DOHH2 (cell line): ENCODE results near the gene C6orf47.

Source experiments
- H3F3A ChIP-seq: fragments of 200-600 bp; sonication (generic), shearing (Covaris generic); 2 replicates; pipeline ENCODE4 v1.6.0; 2016; ENCODE audit warnings: antibody characterized with exemption, mild to moderate bottlenecking; ENCODE audit not compliant: control insufficient read depth, insufficient read depth
- H3K27ac ChIP-seq: fragments of 200-600 bp; sonication (generic); 2 replicates; pipeline ENCODE4 v1.5.1; 2014; ENCODE audit warnings: low read depth, mild to moderate bottlenecking, low read length, moderate library complexity
- H3K27me3 ChIP-seq: fragments of 200-600 bp; sonication (generic); 2 replicates; pipeline ENCODE4 v1.6.1; 2014; ENCODE audit warnings: mild to moderate bottlenecking, low read length, mixed read lengths; ENCODE audit not compliant: control insufficient read depth
- H3K36me3 ChIP-seq: fragments of 200-600 bp; sonication (generic); 2 replicates; pipeline ENCODE4 v1.6.1; 2014; ENCODE audit warnings: mild to moderate bottlenecking, low read length, moderate library complexity, mixed read lengths; ENCODE audit not compliant: control insufficient read depth
- H3K4me1 ChIP-seq: fragments of 200-600 bp; sonication (generic); 2 replicates; pipeline ENCODE4 v1.6.1; 2014; ENCODE audit warnings: mild to moderate bottlenecking, low read length, mixed read lengths; ENCODE audit not compliant: control insufficient read depth
- H3K4me2 ChIP-seq: fragments of 200-600 bp; sonication (generic); 2 replicates; pipeline ENCODE4 v1.6.0; 2014; ENCODE audit warnings: mild to moderate bottlenecking, low read length, moderate library complexity
- H3K4me3 ChIP-seq: fragments of 200-600 bp; sonication (generic); 2 replicates; pipeline ENCODE4 v1.5.1; 2014; ENCODE audit warnings: mild to moderate bottlenecking, low read length, mixed read lengths
- H3K79me2 ChIP-seq: fragments of 200-600 bp; sonication (generic); 2 replicates; pipeline ENCODE4 v1.6.1; 2014; ENCODE audit warnings: mild to moderate bottlenecking, low read length, mixed read lengths; ENCODE audit not compliant: control insufficient read depth
- H3K9me2 ChIP-seq: fragments of 200-600 bp; sonication (generic); replicated peaks from 2 replicates; pipeline ENCODE4 v1.6.1; 2014; ENCODE audit warnings: mild to moderate bottlenecking, low read length, mixed read lengths; ENCODE audit not compliant: control insufficient read depth
- H3K9me3 ChIP-seq: fragments of 200-600 bp; sonication (generic); 2 replicates; pipeline ENCODE4 v1.6.1; 2014; ENCODE audit warnings: antibody characterized with exemption, low read length, mixed read lengths; ENCODE audit not compliant: control insufficient read depth, insufficient read depth
- H4K20me1 ChIP-seq: fragments of 200-600 bp; sonication (generic); 2 replicates; pipeline ENCODE4 v1.6.0; 2014; ENCODE audit warnings: low read depth, mild to moderate bottlenecking, antibody characterized with exemption, low read length, moderate library complexity; ENCODE audit not compliant: control insufficient read depth, insufficient read depth
- EZH2phosphoT487 ChIP-seq: fragments of 200-600 bp; sonication (generic); IDR thresholded peaks from 2 replicates; pipeline ENCODE4 v1.6.1; 2017; ENCODE audit warnings: borderline replicate concordance, mild to moderate bottlenecking, antibody characterized with exemption, low read length, moderate library complexity, mixed read lengths
- TF ChIP-seq, protein P1 (sequence below): fragments of 200-600 bp; sonication (generic); IDR thresholded peaks from one replicate; pipeline ENCODE4 v1.5.1; 2014; ENCODE audit warnings: antibody characterized with exemption, mild to moderate bottlenecking, low read depth, low read length; ENCODE audit not compliant: poor library complexity, severe bottlenecking

C6orf47 gene

DNA sequence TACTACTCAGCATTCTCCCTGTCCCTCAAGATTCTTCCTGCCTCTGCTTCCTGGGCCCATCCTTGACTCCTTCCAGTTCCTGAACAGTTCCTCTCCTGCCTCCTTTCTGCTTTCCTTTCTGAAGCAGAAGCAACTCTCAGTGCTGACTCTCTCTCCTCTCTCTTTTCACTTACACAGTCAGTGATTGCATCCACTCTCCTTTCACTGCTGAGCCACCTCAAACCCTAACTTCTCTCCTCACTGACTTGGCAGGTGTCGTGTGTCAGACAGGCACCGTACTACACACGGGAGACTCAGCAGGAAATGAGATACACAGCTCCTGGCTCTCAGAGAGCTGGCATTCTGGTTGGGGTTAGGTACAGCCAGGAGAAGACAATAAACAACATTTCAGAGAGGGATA, 37.0 kb upstream of the C6orf47 start:
- peaks cover 16% of the 10 kb centered on the region for H3K4me1 ChIP-seq
- H3K27me3 ChIP-seq, result no peaks in the 10 kb centered on the region
- no peak for TF ChIP-seq EZH2phosphoT487
- TF ChIP-seq, protein P1, sequence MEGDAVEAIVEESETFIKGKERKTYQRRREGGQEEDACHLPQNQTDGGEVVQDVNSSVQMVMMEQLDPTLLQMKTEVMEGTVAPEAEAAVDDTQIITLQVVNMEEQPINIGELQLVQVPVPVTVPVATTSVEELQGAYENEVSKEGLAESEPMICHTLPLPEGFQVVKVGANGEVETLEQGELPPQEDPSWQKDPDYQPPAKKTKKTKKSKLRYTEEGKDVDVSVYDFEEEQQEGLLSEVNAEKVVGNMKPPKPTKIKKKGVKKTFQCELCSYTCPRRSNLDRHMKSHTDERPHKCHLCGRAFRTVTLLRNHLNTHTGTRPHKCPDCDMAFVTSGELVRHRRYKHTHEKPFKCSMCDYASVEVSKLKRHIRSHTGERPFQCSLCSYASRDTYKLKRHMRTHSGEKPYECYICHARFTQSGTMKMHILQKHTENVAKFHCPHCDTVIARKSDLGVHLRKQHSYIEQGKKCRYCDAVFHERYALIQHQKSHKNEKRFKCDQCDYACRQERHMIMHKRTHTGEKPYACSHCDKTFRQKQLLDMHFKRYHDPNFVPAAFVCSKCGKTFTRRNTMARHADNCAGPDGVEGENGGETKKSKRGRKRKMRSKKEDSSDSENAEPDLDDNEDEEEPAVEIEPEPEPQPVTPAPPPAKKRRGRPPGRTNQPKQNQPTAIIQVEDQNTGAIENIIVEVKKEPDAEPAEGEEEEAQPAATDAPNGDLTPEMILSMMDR, result no peak
- no peak overlapping the region for H3K4me2 ChIP-seq
- H3K27ac ChIP-seq, result no peak overlapping the region
- H4K20me1 ChIP-seq, result 0 out of 2 replicates have a peak, but pooled peaks cover 4% of the 10 kb centered on the region
- H3K4me3 ChIP-seq, result no peak overlapping the region
- H3K79me2 ChIP-seq, result peaks cover 22% of the 10 kb centered on the region
- H3K9me3 ChIP-seq, result no peaks in the 10 kb centered on the region
- peaks cover 7% of the 10 kb centered on the region for H3F3A ChIP-seq
- H3K36me3 ChIP-seq, result peaks cover 45% of the 10 kb centered on the region
- H3K9me2 ChIP-seq, result no peaks in the 10 kb centered on the region

DNA sequence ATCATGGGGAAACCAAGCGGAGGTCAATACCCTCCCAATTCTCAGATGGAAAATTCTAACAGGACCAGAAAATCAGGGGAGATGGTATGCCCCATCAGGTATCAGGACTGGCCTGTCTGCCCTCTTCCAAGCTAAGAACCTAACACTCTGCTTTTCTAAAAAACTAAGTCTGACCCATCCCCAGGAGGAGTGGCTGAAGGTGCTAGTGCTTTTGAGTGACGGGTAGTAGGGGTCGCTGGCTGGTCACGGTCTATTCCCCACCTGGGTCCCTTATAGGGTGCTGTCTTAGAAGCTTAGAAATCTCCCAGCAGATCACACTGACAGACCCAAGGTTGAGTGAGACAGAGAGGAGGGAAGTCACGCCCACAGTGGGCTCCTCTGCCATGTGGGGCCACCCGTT, 33.0 kb upstream of the C6orf47 start:
- no peak overlapping the region for H3K4me3 ChIP-seq
- H3K4me1 ChIP-seq, result peaks cover 15% of the 10 kb centered on the region
- peaks cover 7% of the 10 kb centered on the region for H3F3A ChIP-seq
- TF ChIP-seq, protein P1, result no peak
- TF ChIP-seq EZH2phosphoT487, result no peak
- H3K79me2 ChIP-seq, result no peaks in the 10 kb centered on the region
- no peaks in the 10 kb centered on the region for H3K27me3 ChIP-seq
- H3K27ac ChIP-seq, result no peak overlapping the region
- H3K9me3 ChIP-seq, result no peaks in the 10 kb centered on the region
- no peaks in the 10 kb centered on the region for H4K20me1 ChIP-seq
- no peak overlapping the region for H3K4me2 ChIP-seq
- H3K9me2 ChIP-seq, result no peaks in the 10 kb centered on the region
- peaks cover 56% of the 10 kb centered on the region for H3K36me3 ChIP-seq

GRCh38 chr6:31692886-31693285, 32.3 kb upstream of the C6orf47 start:
- Histone ChIP-seq H3K4me1 (peaks cover 15% of the 10 kb centered on the region), H3K9me3 (no peaks in the 10 kb centered on the region), H3K27ac (no peak overlapping the region), H3K79me2 (no peaks in the 10 kb centered on the region), H3K27me3 (no peaks in the 10 kb centered on the region), H3K9me2 (no peaks in the 10 kb centered on the region), H3F3A (peaks cover 4% of the 10 kb centered on the region), H4K20me1 (no peaks in the 10 kb centered on the region), H3K36me3 (peaks cover 62% of the 10 kb centered on the region), H3K4me3 (no peak overlapping the region), H3K4me2 (no peak overlapping the region)
- TF ChIP-seq, protein P1, result no peak
- no peak for TF ChIP-seq EZH2phosphoT487
